Keratinocyte (primary cell): ENCODE measurements around the gene TRAF7. TPM values are rescaled to one million over a fixed set of nuclear protein-coding genes. Genes with fewer than 3 reads are reported as not detected.

ENCODE experiments used
- DNase-seq: peaks from one replicate; pipeline ENCODE4 v3.0.0-alpha.2; 2011; ENCODE audit warnings: low read depth, missing footprints, low spot score
- FAIRE-seq: peaks from 2 replicates; lab custom pipeline; 2011; peaks lifted over from hg19 to GRCh38; lab: Jason Lieb, UNC
- H2AFZ ChIP-seq: 2 replicates; pipeline ENCODE4 v1.6.0; 2012; ENCODE audit warnings: low read length, control low read depth, inconsistent platforms; ENCODE audit not compliant: control insufficient read depth
- H3K27ac ChIP-seq: 2 replicates; pipeline ENCODE4 v1.5.1; 2011; ENCODE audit warnings: low read length; ENCODE audit not compliant: control insufficient read depth, insufficient read depth
- H3K27me3 ChIP-seq: 3 replicates; pipeline ENCODE4 v1.6.0; 2011; ENCODE audit warnings: low read length; ENCODE audit not compliant: control insufficient read depth, insufficient read depth; ENCODE audit errors: extremely low read depth
- H3K36me3 ChIP-seq, 2 experiments: 2 replicates in 1 of 2; 3 replicates in 1 of 2; pipeline ENCODE4 v1.5.1; 2011; ENCODE audit warnings: low read length in 2 of 2, mild to moderate bottlenecking in 1 of 2; ENCODE audit not compliant: control insufficient read depth in 2 of 2, insufficient read depth in 2 of 2; ENCODE audit errors: extremely low read depth in 1 of 2
- H3K4me1 ChIP-seq: 3 replicates; pipeline ENCODE4 v1.5.1; 2011; ENCODE audit warnings: low read length; ENCODE audit not compliant: control insufficient read depth, insufficient read depth; ENCODE audit errors: extremely low read depth
- H3K4me2 ChIP-seq: 3 replicates; pipeline ENCODE4 v1.6.0; 2011; ENCODE audit warnings: low read depth, low read length; ENCODE audit not compliant: control insufficient read depth, insufficient read depth; ENCODE audit errors: extremely low read depth
- H3K4me3 ChIP-seq, 3 experiments: fragments of 200-600 bp in 1 of 3; sonication (generic) in 1 of 3; 2 replicates in 2 of 3; 3 replicates in 1 of 3; pipeline ENCODE4 v1.5.1; 2011 to 2016; ENCODE audit warnings: low read length in 3 of 3, mild to moderate bottlenecking in 3 of 3, control low read depth in 2 of 3, inconsistent platforms in 1 of 3, low read depth in 1 of 3, mixed read lengths in 1 of 3, mixed run types in 1 of 3, moderate library complexity in 1 of 3; ENCODE audit not compliant: control insufficient read depth in 2 of 3, insufficient read depth in 2 of 3; ENCODE audit errors: extremely low read depth in 1 of 3
- H3K79me2 ChIP-seq: 2 replicates; pipeline ENCODE4 v1.6.0; 2012; ENCODE audit warnings: low read length; ENCODE audit not compliant: control insufficient read depth, insufficient read depth
- H3K9ac ChIP-seq: 3 replicates; pipeline ENCODE4 v1.6.0; 2011; ENCODE audit warnings: low read length; ENCODE audit not compliant: control insufficient read depth, insufficient read depth; ENCODE audit errors: extremely low read depth
- H3K9me1 ChIP-seq: 3 replicates; pipeline ENCODE4 v1.6.0; 2011; ENCODE audit warnings: low read length; ENCODE audit not compliant: control insufficient read depth, insufficient read depth; ENCODE audit errors: extremely low read depth
- H3K9me3 ChIP-seq: 2 replicates; pipeline ENCODE4 v1.5.1; 2012; ENCODE audit warnings: low read depth, low read length; ENCODE audit not compliant: control insufficient read depth
- H4K20me1 ChIP-seq: 3 replicates; pipeline ENCODE4 v1.6.0; 2011; ENCODE audit warnings: low read length; ENCODE audit not compliant: control insufficient read depth, insufficient read depth; ENCODE audit errors: extremely low read depth
- EZH2 ChIP-seq: IDR thresholded peaks from one replicate; pipeline ENCODE4 v1.6.1; 2012; ENCODE audit warnings: inconsistent platforms, mild to moderate bottlenecking, low read length, moderate library complexity
- dilution Hi-C: fragments of 300-500 bp; cut with MboI; formaldehyde crosslinking; loops from one replicate; pipeline ENCODE4 v1.7.0; 2020; ENCODE audit warnings: low sequenced_read_pairs; ENCODE audit not compliant: extremely low pct_ligation_motif_present
- polyA plus RNA-seq, 5 experiments: library from polyadenylated mRNA; depleted of rRNA in 3 of 5; stranded (reverse) in 3 of 5; stranded (forward) in 1 of 5; unstranded in 1 of 5; fragments of >200 nt; gene quantifications; 1 replicate in 1 of 5; 2 replicates in 3 of 5; 3 replicates in 1 of 5; pipeline versions ENCODE4 v1.2.1 to v1.2.3, GENCODE V29; 2011 to 2012; ENCODE audit warnings: missing spikeins in 2 of 5, low read depth in 1 of 5, low replicate concordance in 1 of 5
- TF ChIP-seq, protein P1 (sequence below), 3 experiments: IDR thresholded peaks in 1 of 3; conservative IDR thresholded peaks in 1 of 3; optimal IDR thresholded peaks in 1 of 3; 2 replicates in 2 of 3; 3 replicates in 1 of 3; pipeline versions ENCODE3 to v1.5.1; 2011; ENCODE audit warnings: low read length in 3 of 3, mild to moderate bottlenecking in 3 of 3, moderate library complexity in 2 of 3, control low read depth in 1 of 3, inconsistent platforms in 1 of 3; ENCODE audit not compliant: insufficient read depth in 2 of 3; ENCODE audit errors: extremely low read depth in 1 of 3

Gene TRAF7
- polyA plus RNA-seq, 1 donor (not counting 4 experiments of a cell fraction or from before 2014, with no cell fraction given) = 38.4 TPM

DNA sequence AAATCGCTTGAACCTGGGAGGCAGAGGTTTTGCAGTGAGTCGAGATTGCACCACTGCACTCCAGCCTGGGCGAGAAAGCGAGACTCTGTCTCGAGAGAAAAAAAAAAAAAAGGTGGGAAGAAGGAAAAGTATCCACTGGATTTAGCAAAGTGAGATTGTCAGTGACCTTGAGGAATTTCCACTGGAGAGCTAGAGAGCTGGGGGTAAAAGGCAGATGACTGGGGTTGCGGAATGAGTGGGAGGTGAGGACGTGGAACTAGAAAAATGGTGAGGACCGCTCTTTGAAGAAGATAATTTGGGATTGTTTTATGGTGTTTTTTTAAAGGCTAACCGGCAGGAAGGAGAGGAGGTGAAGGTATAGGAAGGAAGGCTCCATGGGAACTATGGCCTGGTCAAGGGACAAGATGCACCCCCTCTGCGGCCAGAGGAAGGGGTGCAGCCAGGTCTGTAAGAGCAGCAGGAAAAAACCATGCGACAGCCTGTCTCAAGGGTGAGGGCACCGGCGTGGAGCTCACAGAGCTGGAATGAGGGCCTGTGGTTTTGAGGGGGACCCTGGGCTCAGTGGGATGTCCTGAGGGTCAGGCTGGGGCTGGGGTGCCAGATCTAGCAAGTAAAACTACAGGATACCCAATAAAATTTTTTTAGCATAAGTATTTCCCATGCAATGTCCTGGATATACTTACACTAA, 49.0 kb downstream of the TRAF7 start:
- Histone ChIP-seq H3K4me2 (peak overlapping the region; percentile 89), H3K4me1 (peaks cover 9% of the 10 kb centered on the region), H3K9me1 (no peaks in the 10 kb centered on the region), H3K79me2 (peaks cover 7% of the 10 kb centered on the region), H3K27me3 (no peaks in the 10 kb centered on the region), H3K27ac (peak overlapping the region; percentile 84), H3K4me3 (peak overlapping the region; percentile 73 to 95 (median 77)), H3K9ac (peak overlapping the region; percentile 93), H3K9me3 (no peaks in the 10 kb centered on the region), H2AFZ (peak overlapping the region; percentile 92), H4K20me1 (no peaks in the 10 kb centered on the region), H3K36me3 (peaks cover 12% of the 10 kb centered on the region in 2 experiments)
- dilution Hi-C loops = no loop called here
- FAIRE-seq (no peak), DNase-seq (no peak)
- TF ChIP-seq, protein P1, sequence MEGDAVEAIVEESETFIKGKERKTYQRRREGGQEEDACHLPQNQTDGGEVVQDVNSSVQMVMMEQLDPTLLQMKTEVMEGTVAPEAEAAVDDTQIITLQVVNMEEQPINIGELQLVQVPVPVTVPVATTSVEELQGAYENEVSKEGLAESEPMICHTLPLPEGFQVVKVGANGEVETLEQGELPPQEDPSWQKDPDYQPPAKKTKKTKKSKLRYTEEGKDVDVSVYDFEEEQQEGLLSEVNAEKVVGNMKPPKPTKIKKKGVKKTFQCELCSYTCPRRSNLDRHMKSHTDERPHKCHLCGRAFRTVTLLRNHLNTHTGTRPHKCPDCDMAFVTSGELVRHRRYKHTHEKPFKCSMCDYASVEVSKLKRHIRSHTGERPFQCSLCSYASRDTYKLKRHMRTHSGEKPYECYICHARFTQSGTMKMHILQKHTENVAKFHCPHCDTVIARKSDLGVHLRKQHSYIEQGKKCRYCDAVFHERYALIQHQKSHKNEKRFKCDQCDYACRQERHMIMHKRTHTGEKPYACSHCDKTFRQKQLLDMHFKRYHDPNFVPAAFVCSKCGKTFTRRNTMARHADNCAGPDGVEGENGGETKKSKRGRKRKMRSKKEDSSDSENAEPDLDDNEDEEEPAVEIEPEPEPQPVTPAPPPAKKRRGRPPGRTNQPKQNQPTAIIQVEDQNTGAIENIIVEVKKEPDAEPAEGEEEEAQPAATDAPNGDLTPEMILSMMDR (optimal IDR thresholded peaks at IDR 0.05 in 1 of 3, IDR thresholded peaks at IDR 0.05 in 1 of 3, conservative IDR thresholded peaks at IDR 0.05 in 1 of 3; ENCODE audit: extremely low read depth in 1 of 3, insufficient read depth in 2 of 3, low read length in 3 of 3) = no peak
- TF ChIP-seq EZH2 = no peak

DNA sequence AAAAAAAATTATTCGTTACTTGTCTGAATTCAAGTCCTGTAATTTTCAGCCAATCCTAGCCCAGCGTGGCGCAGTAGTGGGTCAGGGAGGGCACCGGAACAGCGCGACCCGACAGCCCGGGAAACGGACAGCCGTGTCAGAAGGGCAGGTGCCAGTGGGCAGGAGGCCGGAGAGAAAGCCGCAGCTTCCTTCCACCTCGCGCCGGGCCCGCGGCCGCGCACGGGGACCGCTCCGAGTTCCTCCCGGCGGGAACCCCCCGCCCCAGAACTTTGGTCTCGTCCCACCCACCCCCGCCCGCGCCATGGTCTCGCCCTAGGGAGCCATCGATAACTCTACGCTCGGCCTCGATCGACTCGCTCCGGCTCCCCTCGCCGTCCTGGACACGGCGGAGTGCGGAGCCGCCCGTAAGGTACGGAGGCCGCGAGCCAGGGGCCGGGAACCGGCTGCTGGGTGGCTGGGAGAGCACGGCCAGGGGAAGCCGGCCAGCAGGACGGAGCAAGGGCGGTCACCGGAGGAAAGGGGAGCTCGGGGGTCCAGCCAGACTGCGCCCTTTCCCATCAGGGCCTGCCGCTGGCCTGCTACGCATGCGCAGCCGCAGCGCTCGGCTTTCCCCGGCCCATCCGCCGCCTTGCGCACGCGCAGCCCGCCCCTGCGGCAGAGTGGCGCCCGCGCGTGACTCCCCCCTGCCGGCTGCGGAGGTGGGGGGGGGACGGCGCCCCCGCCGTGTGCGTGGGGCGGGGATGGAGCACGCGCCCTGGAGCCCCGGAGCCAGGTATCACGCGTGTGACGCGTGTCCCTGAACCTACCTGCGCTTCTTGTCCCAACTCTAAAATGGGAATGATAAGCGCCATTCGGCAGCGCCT, 49.8 kb downstream of the TRAF7 start, which contains the start of gene MLST8:
Gene MLST8, plus strand, starts transcription at position 351 of the 863 bp plus-strand sequence. CDS start 632 bp downstream, outside the sequence.
- TF ChIP-seq, protein P1 (optimal IDR thresholded peaks at IDR 0.05 in 1 of 3, IDR thresholded peaks at IDR 0.05 in 1 of 3, conservative IDR thresholded peaks at IDR 0.05 in 1 of 3; ENCODE audit: extremely low read depth in 1 of 3, insufficient read depth in 2 of 3, low read length in 3 of 3) = peak in 2 of 3 experiments; percentile 4 to 32
- TF ChIP-seq EZH2 = no peak
- Histone ChIP-seq H3K9me1 (no peaks in the 10 kb centered on the region), H4K20me1 (no peaks in the 10 kb centered on the region), H3K36me3 (peaks cover 12% of the 10 kb centered on the region in 2 experiments), H3K79me2 (peaks cover 7% of the 10 kb centered on the region), H3K4me3 (peak within 1 kb of the TSS; percentile 73 to 95 (median 77)), H3K4me2 (peak within 1 kb of the TSS; percentile 89), H3K27me3 (no peaks in the 10 kb centered on the region), H3K4me1 (peaks cover 9% of the 10 kb centered on the region), H3K9ac (peak within 1 kb of the TSS; percentile 93), H2AFZ (peak within 1 kb of the TSS; percentile 97), H3K9me3 (no peaks in the 10 kb centered on the region), H3K27ac (peak within 1 kb of the TSS; percentile 84)
- no peak for DNase-seq
- no peak for FAIRE-seq
- dilution Hi-C loops = no loop called here
